NCI-H2196 treated with DMSO at 0.1 percent for 48 hours (cell line): ENCODE measurements around the gene SRGAP2C.
"Not testable (repeated sequence)": the region's sequence is repeated elsewhere in the genome, so short reads cannot be mapped to it uniquely, and the experiment has no call there.

Experiments
- DNase-seq: peaks from one replicate; lab custom pipeline; 2025; ENCODE audit not compliant: unreplicated experiment; lab: John Stamatoyannopoulos, UW

Gene SRGAP2C

DNA sequence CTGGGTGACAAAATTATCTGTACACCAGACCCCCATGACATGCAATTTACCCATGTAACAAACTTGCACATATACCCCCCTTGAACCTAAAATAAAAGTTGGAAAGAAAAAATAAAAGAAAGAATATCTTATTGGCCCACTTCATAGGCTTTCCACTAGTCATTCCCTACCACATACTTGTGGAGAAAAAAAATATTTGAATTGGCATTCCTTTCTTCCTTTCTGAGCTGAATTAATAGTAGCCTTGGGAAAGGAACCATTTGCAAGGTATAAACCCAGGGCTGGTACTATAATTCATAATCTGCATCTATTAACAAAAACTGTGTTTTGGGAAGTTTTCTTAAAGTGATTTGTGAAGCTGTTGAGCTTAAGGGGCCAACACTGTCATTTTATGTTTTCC, 140.0 kb downstream of the SRGAP2C start:
- not testable (repeated sequence) for DNase-seq

DNA sequence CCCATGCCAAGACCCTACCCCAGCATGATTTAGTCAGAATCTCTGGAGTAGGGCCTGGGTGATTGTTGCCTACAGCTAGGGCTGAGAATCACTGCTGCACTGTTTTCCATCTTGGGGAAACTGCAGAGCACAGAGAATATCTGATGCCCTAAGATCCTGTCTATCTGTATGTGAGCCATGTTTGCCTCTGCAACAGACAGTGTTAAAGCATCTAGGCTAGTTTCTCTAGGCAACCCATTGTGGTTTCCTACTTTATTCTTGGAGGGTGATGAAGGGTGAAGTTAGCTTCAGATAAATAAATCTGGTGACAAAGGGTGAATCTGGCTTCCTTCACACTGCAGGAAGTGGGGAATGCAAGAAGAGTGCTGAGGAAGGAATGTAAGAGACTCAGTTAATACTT, 147.4 kb downstream of the SRGAP2C start:
- DNase-seq = not testable (repeated sequence)

DNA sequence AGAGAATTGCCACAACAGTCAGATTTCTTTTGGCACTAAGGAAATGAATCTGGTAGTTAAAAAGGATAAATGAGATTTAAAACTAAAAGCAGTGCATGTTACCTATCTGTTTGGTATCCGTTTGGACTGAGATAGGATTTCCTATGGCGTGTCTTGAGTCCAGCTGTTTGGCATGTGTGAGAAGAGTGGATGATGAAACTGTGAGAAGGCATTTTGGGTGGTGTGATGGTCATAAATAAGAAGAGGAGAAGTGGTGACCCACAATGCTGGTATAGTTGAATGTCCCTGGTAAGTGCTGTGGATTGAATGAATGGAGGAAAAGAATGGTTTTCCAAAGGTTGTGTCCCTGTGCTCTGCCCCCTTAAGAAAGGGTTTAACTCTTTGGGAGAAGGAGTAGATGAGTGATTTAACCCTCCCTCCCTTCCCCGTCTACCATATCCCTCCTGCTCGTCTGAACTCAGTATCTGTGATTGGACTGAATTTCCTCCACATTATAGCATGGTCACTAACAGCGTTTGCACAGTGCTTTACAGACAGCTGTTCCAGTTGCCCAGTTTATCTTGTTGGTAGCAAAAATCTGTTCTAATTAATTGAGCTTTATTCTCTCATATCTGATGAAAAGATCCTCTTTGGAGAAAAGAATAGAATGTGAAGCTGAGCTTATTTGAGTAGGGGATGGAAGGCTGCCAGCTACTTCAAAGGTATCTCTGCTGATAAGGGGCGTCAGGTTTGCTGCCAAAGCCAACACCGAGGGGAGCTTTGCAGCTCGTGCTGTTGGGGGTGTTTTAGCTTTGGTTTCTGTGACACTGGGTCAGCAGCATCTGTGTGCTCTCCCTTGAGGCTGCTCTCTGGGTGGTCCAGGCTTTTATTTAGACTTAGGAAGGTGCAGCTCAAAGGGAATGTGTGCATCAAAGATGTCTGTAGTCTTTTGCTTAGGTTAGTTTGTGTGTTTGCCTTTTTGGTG, 148.1 kb downstream of the SRGAP2C start:
- not testable (repeated sequence) for DNase-seq

DNA sequence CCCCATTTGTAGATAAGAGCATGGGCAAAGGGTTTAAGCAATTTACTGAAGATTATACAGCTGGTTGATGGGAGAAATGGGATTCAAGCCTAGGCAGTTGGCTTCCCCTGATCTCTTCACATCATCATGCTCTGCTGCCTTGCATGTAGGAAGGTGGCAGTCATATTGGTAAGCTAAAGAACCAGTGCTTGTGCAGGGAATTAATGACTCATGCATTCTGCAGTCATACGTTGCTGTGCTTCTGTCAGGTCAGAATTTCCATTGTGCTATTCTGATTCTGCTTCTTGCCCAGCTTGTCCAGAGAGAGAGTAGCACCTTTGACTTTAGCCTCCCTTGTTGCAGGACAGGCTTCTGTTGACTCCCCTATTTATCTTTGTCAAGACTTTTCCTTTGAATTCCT, 153.2 kb downstream of the SRGAP2C start:
- DNase-seq = not testable (repeated sequence)

DNA sequence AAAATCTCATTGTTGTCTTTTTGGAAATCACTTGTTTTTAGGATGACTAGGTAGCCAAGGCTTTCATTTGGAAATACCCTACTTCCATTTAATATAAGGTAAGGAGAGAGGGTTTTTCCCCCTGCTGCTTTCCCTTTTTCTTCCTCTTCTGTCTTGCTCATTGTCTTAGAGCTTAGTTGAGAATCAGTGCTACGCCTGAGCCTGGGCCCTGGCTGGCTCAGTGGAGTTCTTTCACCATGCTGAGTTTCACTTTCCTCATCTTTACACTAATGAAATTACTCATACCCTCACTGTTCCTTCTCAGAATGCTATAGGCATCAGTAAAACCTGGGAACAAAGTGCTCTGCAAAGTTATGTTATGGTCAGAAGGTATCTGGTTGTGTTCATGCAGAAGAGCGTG, 154.8 kb downstream of the SRGAP2C start:
- not testable (repeated sequence) for DNase-seq

DNA sequence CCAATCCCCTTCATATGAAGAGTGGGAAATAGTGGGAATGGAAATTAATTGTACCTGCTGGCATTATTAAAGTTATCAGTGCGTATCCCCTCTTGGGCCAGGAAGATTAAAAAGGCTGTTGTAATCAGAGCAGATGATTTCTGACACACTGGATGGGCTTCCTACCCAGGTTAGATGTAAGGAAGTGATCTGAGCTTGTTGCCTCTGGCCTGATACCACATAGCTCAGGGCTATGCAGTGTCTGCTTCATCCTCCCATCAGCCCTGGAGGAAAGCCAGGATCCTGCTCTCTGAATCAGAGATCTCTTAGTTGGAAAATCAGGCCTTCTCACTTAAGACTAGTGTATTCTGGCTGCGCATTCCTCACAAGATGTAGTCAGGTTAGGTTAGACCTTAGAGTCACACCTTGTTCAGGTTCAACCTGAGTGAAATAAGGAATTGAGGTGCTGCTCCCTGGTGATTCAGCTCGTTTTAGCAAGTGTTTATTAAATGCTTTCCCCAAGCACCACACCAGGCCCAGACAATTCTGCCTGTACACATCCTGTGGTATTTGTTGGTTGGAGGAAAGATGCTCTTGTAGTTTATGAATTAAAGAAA, 158.6 kb downstream of the SRGAP2C start:
- DNase-seq = not testable (repeated sequence)

DNA sequence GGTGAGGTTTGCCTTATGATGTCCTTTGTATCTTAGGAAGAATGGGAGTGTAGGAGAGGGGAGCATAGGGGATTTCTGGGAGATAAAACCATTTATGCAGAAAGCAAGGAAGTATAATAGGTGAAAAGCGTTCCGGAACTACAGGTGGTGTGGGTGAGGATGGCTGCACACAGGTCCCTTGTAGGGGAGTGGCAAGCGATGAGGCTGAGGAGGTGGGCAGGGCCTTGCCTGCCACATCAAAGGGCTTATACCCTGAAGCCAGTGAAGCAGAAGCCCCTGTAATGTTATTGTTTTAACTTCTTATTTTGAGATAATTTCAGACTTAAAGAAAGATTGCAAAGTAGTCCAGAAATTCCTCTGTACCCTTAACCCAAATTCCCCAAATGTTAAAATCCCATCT, 159.6 kb downstream of the SRGAP2C start:
- DNase-seq = not testable (repeated sequence)

DNA sequence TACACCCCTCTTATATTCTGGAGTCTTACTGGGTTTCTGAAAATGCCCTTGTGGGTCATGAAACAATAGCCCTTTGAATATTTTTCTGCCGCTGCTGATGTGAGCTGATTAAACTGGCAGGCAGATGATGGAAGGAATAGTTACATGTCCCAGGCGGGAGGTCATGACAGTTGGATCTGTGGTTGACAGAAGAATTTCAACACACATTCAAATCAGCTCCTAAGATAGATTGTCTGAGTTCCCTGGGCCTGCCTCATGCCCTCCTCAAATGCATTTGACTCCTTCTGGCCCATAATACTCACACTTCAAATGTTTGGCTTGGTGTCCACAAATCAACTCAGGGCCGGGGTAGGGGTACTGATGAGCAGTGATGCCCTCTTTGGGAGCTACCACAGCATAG, 161.9 kb downstream of the SRGAP2C start:
- not testable (repeated sequence) for DNase-seq

DNA sequence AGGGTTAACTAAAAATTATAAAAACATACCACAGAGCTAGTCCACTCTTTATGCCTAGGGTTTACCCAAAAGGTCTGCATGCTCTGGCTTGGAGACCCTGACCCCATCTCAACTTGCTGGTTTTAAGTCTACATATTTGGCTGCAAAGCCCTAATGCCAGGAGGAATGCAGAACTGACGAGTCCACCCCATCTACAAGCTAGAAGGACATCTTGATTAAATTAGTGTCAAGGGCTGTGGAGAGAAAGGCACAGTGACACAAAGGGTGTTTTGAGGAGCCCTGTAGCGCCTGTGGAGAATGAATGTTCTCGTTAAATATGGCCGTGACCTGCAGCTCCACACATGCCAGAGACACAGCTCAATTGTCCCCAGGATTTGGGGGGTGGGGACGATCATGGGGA, 162.7 kb downstream of the SRGAP2C start:
- not testable (repeated sequence) for DNase-seq

DNA sequence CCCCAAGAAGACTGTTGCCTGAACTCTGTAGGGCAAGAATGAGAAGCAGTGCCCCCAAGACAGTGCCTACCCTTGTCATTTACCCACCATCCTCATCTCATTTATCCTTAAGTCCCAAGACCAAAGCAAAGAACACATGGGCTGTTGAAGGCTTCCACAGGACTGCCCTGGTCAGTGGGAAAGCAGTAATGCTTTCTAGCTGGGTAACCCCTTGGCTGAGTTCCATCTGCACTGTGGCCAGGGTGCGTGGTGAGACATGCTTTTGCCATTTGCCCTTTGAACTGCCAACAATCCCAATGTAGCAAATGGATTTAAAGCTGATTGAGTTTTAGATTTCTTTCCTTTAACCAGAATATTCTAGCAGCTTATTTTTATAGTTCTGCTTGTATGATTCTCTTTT, 163.3 kb downstream of the SRGAP2C start:
- not testable (repeated sequence) for DNase-seq

DNA sequence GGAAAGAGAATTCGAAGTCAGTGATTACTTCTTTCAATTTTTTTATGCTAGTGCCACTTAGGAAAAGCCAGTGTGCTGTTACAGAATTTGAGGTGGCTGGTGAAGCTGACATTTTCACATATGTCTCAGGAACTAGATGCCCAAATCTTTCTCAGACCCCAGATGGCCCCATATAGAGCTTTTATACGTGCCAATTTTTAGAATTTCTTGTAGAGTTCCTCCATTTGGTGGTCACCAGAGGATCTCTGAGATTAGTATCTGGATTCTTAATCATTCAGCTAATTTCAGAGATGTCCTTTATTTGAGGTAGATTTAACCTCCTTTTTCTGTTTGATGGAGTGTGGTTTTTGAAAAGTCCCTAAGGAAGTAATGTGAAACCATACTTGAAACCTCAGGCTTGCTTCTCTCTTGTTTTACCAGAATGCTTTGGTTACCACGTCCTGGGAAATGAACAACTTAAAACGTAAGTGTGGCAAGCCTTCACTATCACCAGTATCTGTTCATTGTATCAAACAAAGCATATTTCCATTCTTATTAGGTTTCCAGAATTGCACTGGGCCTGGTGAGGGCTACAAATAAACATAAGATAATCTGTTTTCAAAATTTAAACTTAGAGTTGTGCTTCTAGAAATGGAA, 164.7 kb downstream of the SRGAP2C start:
- not testable (repeated sequence) for DNase-seq

DNA sequence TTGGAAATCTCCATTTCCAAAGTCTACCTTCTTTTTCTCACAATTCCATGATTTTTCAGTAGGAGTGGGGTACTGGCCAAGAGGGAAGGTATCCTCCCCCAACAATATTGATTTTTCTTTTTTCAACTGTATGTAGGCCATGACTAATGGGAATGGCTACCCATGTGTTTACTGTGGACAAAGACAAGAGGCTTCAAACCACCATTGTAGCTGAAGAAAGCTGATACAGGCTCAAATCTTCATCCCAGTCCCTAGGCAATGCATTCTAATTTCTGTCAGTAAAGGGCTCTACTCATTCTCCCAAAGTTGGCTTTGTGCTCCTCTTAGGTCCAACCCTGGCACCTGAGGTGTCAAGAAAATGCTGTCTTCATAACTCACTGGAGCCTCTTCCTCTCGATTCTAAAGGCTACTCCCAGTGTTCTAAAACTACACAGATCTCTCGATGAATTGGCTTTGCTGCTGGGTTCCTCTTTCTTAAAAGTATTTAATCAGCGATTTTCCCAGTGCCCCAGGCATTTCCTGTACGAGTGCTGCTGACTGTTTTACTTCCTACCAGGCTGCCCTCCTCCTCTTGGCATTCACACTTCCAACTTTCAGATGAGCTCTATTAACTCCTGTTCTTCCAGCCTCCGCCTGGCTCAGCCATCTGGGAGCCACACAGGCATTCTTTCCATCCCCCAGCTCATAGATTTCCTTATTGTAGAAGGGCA, 171.1 kb downstream of the SRGAP2C start:
- DNase-seq = not testable (repeated sequence)

DNA sequence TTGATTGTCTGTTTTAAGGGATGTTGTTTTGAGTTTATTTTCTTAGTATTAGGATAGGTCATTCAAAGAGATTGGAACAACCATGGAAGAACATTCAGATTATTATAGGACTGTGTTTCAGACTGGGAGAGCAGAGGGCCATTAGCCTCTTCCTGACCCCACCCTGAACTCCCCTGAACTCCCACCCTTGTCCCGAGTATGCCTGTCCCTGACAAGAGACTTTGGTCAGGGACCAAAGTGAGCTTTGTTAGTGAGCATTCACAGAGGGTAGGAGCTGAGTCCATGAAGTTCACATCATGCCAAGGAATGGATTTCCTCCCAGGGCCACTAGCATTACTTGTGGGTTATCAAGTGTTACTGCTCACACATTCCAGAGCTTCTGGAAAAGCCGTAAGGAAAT, 172.0 kb downstream of the SRGAP2C start:
- DNase-seq = not testable (repeated sequence)

DNA sequence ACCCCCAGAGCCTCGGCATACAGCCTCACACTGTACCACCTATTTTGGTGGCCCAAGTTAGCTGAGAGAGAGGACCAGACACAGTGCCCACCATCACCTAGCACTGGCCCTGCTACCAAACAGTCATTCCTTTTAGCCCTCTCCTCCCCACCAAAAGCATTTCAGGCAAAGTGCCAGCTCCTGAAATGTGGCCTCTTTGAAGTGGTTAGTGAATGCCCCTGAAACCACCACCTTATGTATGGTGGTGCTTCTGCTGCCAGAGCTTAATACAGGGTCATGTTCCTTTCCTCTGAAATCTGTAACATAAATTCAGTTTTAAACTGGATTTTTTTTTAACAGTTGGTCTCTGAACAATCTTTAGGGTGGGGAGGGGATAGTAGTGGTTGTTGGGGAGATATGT, 175.8 kb downstream of the SRGAP2C start:
- DNase-seq = not testable (repeated sequence)

DNA sequence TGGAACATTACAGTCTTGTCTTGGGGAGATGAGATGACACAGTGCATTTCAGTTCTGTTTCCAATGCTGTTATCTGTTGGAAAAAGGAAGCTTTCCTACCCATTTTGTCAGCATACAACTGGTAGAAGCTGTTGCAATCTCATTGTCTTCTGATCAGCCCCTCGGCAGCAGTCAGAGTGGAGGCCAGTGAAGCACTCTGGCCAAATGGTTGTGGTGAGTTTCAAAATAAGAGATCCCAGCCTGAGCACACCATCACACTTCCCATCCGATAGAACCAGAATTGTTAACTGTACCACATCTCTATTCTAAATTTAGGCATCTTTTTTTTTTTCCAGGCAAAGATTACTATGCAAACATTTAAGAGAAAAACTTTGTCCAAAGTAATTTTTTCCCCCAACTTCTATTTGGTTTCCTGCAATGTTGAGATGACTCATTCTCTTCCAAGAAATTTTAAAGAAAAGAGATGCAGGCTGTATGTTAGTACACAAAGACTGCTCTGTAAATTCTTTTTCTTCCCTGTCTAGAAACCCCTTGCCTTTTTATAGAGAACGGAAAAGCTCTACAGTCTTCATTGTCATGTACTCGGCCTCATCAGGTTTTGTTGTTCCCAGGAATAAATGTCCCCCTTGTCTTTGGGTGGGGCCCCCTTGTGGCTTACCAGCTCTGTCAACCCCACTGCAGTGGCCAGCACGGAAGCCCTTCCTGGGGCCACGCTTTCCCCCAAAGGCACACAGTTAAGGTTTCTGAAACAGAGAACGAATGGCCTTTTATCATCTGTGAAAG, 176.9 kb downstream of the SRGAP2C start:
- DNase-seq = not testable (repeated sequence)

DNA sequence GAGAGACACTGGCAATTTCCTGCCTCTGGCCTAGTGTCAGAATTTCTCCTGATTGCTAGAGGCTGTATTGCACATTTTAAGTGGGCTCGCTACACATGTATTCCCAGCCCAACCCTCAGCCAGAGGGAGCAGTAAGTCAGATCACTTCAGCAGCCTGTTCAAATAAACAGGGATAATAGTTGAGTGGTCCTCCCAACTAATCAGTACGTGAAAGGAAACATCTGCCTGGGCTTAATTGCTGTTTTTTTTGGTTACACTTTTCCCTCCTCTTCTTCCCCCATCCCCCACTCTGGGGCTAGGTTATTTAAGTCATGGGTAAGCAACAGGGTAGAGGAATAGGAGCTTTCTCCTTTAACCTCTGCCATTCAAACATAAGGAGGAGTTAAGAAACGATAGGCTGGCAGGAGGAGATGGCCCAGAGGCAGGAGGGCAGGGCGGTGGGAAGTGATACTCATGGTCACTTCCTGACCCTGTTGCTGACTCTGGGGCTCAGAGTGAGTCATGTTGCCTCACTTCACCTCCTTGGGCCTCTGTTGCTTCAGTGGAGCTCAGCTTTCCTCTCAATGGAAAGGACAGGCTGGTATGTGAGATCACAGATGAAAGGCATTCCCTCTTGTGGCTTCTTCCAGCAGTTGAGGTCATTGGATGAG, 177.6 kb downstream of the SRGAP2C start:
- DNase-seq = not testable (repeated sequence)

DNA sequence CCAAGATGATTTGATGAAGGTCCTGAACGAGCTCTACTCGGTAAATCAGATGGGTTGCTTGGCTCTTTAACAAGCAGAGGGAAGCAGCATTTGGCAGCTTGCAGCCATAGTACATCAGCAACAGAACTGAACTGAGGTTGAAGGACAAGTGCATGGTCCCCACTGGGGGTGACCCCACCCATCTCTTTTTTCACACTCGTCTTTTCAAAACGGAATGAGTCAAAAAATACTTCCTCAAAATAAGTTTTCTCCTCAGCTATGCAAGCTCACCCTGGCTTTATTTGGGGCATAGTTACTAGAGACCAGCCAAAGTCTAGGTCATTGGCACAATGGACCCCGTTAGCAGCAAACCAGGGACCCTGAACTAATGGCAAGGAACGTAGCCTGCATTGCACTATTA, 180.5 kb downstream of the SRGAP2C start:
- DNase-seq = not testable (repeated sequence)

DNA sequence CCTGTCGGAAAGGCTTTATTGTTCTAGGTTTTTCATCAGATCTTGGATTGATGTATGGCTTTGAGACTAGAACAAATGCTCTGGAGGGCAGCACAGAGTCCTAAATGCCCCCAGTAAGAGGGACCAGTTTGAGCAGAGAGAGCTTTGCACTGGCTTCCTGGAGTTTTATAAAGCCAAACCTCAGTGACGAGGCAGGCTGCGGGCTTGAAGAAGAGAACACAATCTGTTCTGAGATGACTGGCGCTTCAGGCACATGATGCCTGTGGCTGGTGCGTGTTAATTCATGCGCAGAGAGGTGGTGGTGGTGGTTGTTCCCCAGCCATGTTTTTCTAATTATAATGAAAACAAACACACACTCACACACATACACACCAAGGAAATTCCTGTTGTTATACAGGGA, 180.9 kb downstream of the SRGAP2C start:
- not testable (repeated sequence) for DNase-seq

DNA sequence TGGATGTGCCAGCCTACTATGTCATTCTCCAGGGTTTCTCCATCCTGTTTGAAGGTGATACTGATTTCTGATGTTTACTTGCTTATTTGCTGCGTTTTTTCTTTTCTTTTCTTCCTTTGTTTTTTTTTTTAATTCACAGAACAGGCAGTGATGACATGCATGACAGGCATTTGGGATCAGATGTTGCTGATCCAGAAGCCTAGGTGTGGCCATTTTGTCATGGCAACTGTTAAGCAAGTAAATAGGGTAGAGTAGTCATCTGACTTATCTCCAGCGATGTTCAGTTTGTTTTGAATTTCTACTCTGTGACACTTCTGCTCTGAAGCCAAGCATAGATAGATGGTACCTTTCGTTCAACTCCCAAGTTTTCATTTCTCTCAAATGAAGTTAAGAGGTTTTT, 181.4 kb downstream of the SRGAP2C start:
- not testable (repeated sequence) for DNase-seq

DNA sequence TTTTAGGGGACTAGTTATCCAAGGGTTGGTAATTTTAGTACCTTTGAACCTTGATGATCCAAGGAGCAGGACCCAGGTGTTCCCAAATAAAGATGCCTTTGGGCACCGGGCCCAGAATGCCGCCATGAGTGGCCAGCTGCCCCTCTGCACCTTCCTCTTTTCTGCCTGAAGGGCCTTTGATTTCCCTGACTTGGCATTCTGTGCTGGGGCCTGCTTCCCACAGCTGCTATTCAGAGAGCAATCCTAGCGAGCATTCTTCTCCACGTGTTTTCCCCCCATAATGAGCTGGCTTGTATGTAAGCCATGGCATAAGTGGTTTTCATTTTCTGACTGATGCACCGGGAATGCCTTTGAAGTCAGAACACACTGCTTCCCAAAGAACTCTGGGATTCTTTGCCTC, 184.1 kb downstream of the SRGAP2C start:
- not testable (repeated sequence) for DNase-seq
